ENCODE measurements around the gene FEM1A.
"Not testable (repeated sequence)": the region's sequence is repeated elsewhere in the genome, so short reads cannot be mapped to it uniquely, and the experiment has no call there.

FEM1A gene, protein sequence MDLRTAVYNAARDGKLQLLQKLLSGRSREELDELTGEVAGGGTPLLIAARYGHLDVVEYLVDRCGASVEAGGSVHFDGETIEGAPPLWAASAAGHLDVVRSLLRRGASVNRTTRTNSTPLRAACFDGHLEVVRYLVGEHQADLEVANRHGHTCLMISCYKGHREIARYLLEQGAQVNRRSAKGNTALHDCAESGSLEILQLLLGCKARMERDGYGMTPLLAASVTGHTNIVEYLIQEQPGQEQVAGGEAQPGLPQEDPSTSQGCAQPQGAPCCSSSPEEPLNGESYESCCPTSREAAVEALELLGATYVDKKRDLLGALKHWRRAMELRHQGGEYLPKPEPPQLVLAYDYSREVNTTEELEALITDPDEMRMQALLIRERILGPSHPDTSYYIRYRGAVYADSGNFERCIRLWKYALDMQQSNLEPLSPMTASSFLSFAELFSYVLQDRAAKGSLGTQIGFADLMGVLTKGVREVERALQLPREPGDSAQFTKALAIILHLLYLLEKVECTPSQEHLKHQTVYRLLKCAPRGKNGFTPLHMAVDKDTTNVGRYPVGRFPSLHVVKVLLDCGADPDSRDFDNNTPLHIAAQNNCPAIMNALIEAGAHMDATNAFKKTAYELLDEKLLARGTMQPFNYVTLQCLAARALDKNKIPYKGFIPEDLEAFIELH

DNA sequence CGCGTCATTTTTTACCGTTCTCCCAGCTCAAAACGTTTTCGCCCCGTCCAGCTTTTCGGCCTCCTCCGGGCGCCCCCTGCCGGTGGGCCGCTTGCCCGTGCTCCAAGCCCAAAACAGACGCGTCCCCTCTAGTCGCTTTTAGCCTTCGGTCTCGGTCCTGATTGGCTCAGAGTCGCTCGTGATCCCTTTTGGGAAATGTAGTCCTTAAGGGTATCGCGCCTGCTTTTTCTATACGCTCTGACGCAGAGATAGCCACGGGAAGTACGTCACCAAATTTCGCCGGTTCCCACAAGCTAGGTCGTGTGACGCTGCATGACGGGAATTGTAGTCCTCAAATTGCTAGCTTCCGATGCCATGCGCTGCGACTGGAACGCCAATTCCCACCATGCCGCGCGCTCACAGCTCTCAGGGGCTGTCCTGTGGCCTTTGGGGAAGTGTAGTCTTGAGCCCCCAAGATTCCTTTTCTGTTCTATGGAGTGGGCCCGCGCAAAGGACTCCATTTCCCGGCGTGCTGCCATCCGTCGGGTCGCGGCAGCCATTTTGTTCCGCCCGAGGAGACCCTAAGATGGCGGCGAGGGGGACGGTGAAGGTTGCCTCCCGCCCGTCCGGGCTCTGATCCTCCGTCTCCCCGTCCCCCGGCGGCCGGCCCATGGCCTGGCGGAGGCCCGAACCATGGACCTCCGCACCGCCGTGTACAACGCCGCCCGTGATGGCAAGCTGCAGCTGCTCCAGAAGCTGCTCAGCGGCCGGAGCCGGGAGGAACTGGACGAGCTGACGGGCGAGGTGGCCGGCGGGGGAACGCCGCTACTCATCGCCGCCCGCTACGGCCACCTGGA lies at the start of gene FEM1A:
FEM1A (plus strand) TSS at position 552 of the 836 bp plus-strand sequence; CDS start at position 673, 121 bp downstream.
- DNase-seq = peak; percentile 98

- DNase-seq = no peak
These were observed 48.5 kb upstream of the FEM1A start for GRCh38 chr19:4742723-4743646.

- no peak for DNase-seq
These were observed 46.9 kb upstream of the FEM1A start for GRCh38 chr19:4744451-4745174.

- not testable (repeated sequence) for DNase-seq
These were observed 46.4 kb upstream of the FEM1A start for GRCh38 chr19:4745175-4745574.

DNA sequence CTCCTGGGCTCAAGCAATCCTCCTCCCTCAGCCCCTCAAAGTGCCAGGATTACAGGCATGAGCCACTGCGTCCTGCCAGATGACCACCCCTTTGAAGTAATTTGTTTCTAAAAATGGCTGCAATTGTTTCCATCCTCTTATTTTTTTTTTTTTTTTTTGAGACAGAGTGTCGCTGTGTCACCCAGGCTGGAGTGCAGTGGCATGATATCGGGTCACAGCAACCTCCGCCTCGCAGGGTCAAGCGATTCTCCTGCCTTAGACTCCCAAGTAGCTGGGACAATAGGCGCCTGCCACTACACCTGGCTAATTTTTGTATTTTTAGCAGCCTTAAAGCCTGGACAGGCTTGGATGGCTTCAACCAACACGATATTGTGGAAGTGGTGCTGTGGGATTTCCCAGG lies 45.5 kb upstream of the FEM1A start:
- DNase-seq = no peak

DNA sequence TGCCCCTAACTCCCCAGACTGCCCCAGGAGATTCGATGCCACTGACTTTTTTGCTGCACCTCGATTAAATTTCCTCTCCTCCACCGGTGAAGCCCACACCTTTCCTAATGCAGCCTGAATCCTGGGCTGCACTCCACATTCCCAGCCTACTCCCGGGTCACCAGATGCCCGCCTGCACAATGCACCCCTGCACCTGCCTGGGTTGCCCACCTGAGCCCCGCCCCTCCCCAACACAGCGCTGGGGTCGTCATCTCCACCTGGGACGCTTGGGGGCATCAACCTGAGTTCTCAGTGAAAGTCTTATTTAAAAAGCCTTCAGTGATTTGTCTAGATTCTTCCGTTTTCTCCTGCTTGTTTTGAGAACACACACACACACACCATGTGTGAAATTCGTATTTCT lies 43.3 kb upstream of the FEM1A start:
- no peak for DNase-seq

GRCh38 chr19:4748589-4748988 lies 42.9 kb upstream of the FEM1A start:
- DNase-seq = no peak

DNA sequence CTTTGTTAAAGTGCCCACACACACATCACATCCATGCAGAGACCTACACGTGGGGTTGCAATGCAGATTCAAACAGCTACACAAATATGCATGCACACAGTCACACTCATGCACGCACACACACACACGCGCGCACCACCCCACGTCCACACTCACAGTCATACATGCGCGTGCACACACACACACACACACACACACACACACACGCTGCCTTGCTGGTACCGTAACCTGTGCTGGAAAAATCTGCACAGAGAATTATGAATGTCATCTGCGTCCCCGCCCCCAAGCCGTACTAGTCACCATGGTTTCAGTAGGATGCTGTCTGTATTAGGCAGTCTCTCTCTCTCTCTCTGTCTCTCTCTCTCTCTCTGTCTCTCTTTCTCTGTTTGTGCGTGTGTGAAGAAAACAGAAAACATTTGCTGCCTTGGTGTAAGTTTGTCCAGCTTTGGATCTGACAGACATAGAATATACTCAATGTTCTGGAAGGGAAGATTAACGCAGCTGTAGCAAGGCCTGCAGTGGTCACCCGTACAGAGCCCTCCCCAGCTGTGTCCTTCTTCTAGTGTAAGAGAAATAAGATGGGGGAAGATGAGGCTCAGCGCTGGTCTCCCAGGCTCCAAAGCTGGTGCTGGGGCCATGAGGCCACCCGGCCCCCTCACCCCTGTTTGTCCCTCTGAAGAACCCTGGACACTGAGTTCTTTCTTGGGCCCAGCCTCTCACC lies 41.5 kb upstream of the FEM1A start:
- no peak for DNase-seq

GRCh38 chr19:4754248-4754647 lies 37.3 kb upstream of the FEM1A start:
- DNase-seq = no peak

DNA sequence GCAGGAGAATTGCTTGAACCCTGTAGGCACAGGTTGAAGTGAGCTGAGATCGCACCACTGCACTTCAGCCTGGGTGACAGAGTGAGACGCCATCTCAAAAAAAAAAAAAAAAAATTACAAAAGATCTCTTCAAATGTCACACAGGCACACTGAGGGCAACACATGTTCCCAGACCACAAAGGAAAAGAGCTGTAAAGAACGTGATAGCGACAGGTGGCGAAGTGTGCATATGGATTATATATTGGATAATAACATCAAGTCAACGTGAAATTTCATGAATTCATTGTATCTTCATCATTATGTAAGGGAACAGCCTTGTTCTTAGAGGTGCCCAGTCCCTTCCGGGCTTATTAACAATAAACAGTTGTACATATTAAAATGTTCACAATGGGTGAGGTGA lies 36.1 kb upstream of the FEM1A start:
- DNase-seq = no peak

DNA sequence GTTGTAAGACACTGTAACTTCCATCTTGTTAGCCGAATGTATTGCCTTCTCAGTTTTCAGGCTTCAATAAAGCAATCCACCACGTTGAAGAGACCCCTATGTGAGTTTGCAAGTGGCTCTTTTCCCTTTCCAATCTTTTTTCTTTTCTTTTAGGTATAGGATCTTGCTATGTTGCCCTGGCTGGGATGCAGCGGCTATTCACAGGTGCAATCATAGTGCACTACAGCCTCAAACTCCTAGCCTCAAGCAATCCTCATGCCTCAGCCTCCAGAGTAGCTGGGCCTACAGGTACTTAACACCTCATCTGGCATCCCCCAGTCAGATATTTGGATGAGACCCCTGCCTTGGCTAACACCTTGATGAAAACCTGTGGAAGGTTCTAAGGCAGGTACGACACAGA lies 33.5 kb upstream of the FEM1A start:
- no peak for DNase-seq

- no peak for DNase-seq
These were observed 32.9 kb upstream of the FEM1A start for GRCh38 chr19:4758659-4759058.

- DNase-seq = peak; percentile 81
These were observed 31.9 kb upstream of the FEM1A start for GRCh38 chr19:4759388-4760284.

GRCh38 chr19:4760285-4760650 lies 31.3 kb upstream of the FEM1A start:
- no peak for DNase-seq

DNA sequence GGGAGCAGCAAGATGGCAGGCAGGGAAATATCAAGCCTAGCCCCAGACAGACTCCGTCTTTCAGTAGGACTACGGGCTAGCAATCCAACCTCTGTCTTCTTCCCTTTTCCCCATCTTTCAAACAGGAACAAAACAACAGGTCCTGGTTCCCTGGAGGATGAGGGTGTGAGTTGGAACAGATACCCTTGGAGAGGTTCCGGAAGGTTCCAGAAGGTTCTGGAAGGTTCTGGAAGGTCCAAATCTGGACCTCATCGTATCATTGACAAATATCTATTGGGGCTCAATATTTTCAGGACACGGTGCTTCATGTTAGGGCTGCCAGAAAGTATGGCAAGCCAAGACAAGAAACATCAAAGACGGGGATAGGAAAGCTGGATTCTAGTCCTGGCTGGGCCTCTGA lies 28.5 kb upstream of the FEM1A start:
- no peak for DNase-seq

DNA sequence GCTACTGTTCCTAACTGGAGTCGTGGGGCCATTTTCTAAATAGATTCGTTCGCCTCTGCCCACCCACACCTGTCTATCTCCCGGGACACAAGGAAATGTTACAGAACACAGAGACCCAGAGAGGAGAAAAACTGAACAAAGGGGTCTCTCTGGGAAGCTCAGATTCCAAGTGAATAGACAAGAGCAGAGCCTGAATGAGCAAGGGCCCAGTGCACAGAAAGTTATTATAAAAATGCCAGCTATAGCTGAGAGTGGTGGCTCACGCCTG lies 27.2 kb upstream of the FEM1A start:
- no peak for DNase-seq

- peak; percentile 63 for DNase-seq
These were observed 22.4 kb upstream of the FEM1A start for GRCh38 chr19:4768934-4769777.

GRCh38 chr19:4772566-4772965 lies 19.0 kb upstream of the FEM1A start:
- no peak for DNase-seq

DNA sequence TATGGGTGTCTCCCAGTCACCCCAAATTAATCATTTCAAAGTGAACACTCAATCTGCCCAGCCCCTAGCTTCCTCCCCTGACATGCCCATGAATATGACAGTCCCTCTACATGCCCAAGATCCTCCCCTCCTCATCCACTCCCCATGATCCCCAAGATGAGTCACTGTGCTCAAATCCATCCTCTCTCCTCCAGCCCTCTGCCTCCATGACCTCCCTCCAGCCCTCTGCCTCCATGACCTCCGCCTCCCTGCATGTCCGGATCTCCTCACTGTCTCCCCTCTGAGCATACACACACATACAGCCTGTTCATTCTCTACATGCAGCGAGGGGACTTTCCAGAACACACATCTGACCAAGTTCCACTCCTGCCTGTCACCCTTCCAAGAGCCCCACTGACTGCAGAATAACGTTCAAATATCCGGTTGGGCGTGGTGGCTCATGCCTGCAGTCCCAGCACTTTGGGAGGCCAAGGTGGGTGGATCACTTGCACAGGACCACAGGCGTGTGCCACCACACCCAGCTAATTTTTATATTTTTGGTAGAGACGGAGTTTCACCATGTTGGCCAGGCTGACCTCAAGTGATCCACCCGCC lies 18.4 kb upstream of the FEM1A start:
- no peak for DNase-seq

Measured in activated CD4-positive, CD25-positive, alpha-beta regulatory T cell treated with anti-CD3 and anti-CD28 coated beads, Interleukin-2, amount 50 U/mL, for 72 hours (primary cell).